Panc1 (cell line): ENCODE results near the gene NUP58. TPM values are rescaled to one million over a fixed set of nuclear protein-coding genes. Genes with fewer than 3 reads are reported as not detected.
A peak's percentile ranks its signal among the peaks of the same experiment; 100 is the strongest.

ENCODE experiments used
- ATAC-seq: fragments of 200-7000 bp; cut with Tn5 transposase; 2 replicates; pipeline ENCODE4 v1.9.1; 2020; ENCODE audit warnings: mild to moderate bottlenecking, moderate library complexity
- BruUV-seq: library from RNA; stranded (reverse); fragments of 400-500 nt; replicated peaks from 2 replicates; lab custom pipeline; 2021; lab: Mats Ljungman, UMichigan
- CTCF ChIA-PET: fragments of 300-600 bp; sonication (Branson Sonifier 250); formaldehyde crosslinking; loops from one replicate; lab custom pipeline; 2022; ENCODE audit warnings: antibody characterized with exemption; lab: Charles Lee
- POLR2A ChIA-PET: fragments of 300-600 bp; sonication (Branson Sonifier 250); formaldehyde crosslinking; loops from one replicate; lab custom pipeline; 2022; ENCODE audit warnings: antibody characterized with exemption; lab: Charles Lee
- DNase-seq: peaks from one replicate; pipeline ENCODE4 v3.0.0-alpha.2; 2010; ENCODE audit warnings: low read depth, low spot score
- H3K27ac ChIP-seq: 2 replicates; pipeline ENCODE4 v1.5.1; 2011; ENCODE audit warnings: mild to moderate bottlenecking, low read length, inconsistent platforms
- H3K27me3 ChIP-seq: fragments of 200-500 bp; sonication (Bioruptor generic); 2 replicates; pipeline ENCODE4 v1.6.0; 2014; ENCODE audit warnings: low read length, inconsistent platforms; ENCODE audit not compliant: control insufficient read depth, insufficient read depth
- H3K36me3 ChIP-seq: fragments of 200-500 bp; sonication (Bioruptor generic); 2 replicates; pipeline ENCODE4 v1.5.1; 2014; ENCODE audit warnings: inconsistent platforms, mild to moderate bottlenecking, low read length, moderate library complexity; ENCODE audit not compliant: control insufficient read depth, insufficient read depth
- H3K4me1 ChIP-seq: 2 replicates; pipeline ENCODE4 v1.5.1; 2011; ENCODE audit warnings: inconsistent platforms, mild to moderate bottlenecking, low read length, moderate library complexity; ENCODE audit not compliant: control insufficient read depth, insufficient read depth
- H3K4me3 ChIP-seq, 2 experiments: 2 replicates each; pipeline ENCODE4 v1.5.1; 2011 to 2012; ENCODE audit warnings: low read depth in 2 of 2, low read length in 2 of 2, mild to moderate bottlenecking in 2 of 2, inconsistent platforms in 1 of 2, moderate library complexity in 1 of 2
- H3K9me3 ChIP-seq: fragments of 200-500 bp; sonication (Bioruptor generic); 2 replicates; pipeline ENCODE4 v1.5.1; 2014; ENCODE audit warnings: low read depth, mild to moderate bottlenecking, inconsistent platforms, low read length, moderate library complexity; ENCODE audit not compliant: control insufficient read depth, insufficient read depth
- POLR2AphosphoS5 ChIP-seq: IDR thresholded peaks from 2 replicates; pipeline ENCODE4 v1.6.1; 2012; ENCODE audit warnings: mild to moderate bottlenecking, low read depth, low read length, moderate library complexity
- SIN3A ChIP-seq: IDR thresholded peaks from 2 replicates; pipeline ENCODE4 v1.6.1; 2012; ENCODE audit warnings: low read depth, mild to moderate bottlenecking, low read length, moderate library complexity, borderline replicate concordance; ENCODE audit not compliant: insufficient read depth
- TCF7L2 ChIP-seq: IDR thresholded peaks from 2 replicates; pipeline ENCODE4 v1.6.1; 2011; ENCODE audit warnings: mild to moderate bottlenecking, low read depth, low read length, inconsistent platforms
- in situ Hi-C: cut with HindIII; loops from 2 replicates; pipeline ENCODE4 v1.10.0; 2016; ENCODE audit warnings: low sequenced_read_pairs, low pct_unique_long_range_greater_than_20kb
- intact Hi-C: fragments of 100-400 bp; cut with micrococcal nuclease; formaldehyde crosslinking; loops from one replicate; pipeline ENCODE4 v1.10.0; 2022; ENCODE audit not compliant: unreplicated experiment
- total RNA-seq: library from RNA; stranded (reverse); gene quantifications from one replicate; pipeline ENCODE4 v1.2.1, GENCODE V29; 2021; ENCODE audit not compliant: unreplicated experiment
- TF ChIP-seq, protein P1 (sequence below): fragments of 450-650 bp; IDR thresholded peaks from 2 replicates; pipeline ENCODE4 v1.5.1; 2017; ENCODE audit warnings: mild to moderate bottlenecking
- TF ChIP-seq, protein P2 (sequence below), 2 experiments: IDR thresholded peaks; 2 replicates each; pipeline ENCODE4 v1.6.1; 2011 to 2012; ENCODE audit warnings: low read depth in 2 of 2, control low read depth in 1 of 2, low read length in 1 of 2, mild to moderate bottlenecking in 1 of 2, moderate library complexity in 1 of 2; ENCODE audit not compliant: insufficient read depth in 1 of 2

The NUP58 gene
- total RNA-seq, 1 experiment from 2014 or later = 40.0 TPM

DNA sequence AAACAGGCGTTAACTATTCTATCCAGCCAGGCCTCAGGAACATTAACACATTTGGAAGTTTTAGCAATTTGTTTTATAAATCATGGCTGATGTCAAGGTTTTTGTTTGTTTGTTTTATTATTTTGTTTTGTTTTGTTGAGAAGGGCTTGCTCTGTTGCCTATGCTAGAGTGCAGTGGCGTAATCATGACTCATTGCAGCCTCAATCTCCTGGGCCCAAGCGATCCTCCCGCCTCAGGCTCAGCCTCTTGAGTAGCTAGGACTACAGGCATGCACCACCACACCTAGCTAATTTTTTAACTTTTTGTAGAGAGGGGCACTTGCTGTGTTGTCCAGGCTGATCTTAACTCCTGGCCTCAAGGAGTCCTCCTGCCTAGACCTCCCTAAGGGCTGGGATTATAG lies 28.3 kb downstream of the NUP58 start:
- in situ Hi-C loops = no loop called here
- no TSS peak for BruUV-seq

DNA sequence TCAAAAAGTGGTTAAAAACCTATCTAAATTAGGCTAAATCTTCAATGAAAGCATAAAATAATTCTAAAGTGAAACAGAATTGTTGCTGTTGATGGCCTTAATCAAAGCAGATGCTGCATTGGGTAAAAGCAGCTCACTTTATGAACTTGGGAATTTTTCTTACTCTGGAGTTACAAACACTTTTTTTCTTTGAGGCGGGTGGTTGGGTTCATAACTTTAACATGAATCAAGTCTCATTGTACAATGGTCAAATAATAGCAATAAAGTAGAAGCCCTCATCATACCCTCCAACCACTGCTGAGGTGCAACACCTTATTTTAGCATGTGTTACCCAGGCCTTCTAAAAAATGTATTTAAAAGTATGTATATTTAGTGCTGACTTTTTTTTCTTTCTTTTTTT lies 29.1 kb downstream of the NUP58 start:
- CTCF ChIA-PET = no interaction called here
- no peaks in the 10 kb centered on the region for H3K4me1 ChIP-seq
- DNase-seq = no peak
- BruUV-seq = no TSS peak
- ATAC-seq = no peak
- no peaks in the 10 kb centered on the region for H3K27me3 ChIP-seq
- no peak overlapping the region for H3K27ac ChIP-seq
- H3K4me3 ChIP-seq = no peak overlapping the region
- POLR2A ChIA-PET = no interaction called here
- H3K36me3 ChIP-seq = peaks cover 57% of the 10 kb centered on the region
- intact Hi-C loops (no loop called here), in situ Hi-C loops (no loop called here)
- no peaks in the 10 kb centered on the region for H3K9me3 ChIP-seq
- no peak for TF ChIP-seq SIN3A

More for the DNA sequence above, 28.3 kb downstream of the NUP58 start:
- Histone ChIP-seq H3K27me3 (no peaks in the 10 kb centered on the region), H3K27ac (no peak overlapping the region), H3K9me3 (no peaks in the 10 kb centered on the region), H3K4me1 (no peaks in the 10 kb centered on the region), H3K4me3 (no peak overlapping the region), H3K36me3 (peaks cover 64% of the 10 kb centered on the region)
- CTCF ChIA-PET = no interaction called here
- POLR2A ChIA-PET = no interaction called here
- DNase-seq (no peak), ATAC-seq (peak; percentile 83)
- intact Hi-C loops = no loop called here
- TF ChIP-seq POLR2AphosphoS5 (no peak), TCF7L2 (no peak), SIN3A (no peak)
- TF ChIP-seq, protein P1, sequence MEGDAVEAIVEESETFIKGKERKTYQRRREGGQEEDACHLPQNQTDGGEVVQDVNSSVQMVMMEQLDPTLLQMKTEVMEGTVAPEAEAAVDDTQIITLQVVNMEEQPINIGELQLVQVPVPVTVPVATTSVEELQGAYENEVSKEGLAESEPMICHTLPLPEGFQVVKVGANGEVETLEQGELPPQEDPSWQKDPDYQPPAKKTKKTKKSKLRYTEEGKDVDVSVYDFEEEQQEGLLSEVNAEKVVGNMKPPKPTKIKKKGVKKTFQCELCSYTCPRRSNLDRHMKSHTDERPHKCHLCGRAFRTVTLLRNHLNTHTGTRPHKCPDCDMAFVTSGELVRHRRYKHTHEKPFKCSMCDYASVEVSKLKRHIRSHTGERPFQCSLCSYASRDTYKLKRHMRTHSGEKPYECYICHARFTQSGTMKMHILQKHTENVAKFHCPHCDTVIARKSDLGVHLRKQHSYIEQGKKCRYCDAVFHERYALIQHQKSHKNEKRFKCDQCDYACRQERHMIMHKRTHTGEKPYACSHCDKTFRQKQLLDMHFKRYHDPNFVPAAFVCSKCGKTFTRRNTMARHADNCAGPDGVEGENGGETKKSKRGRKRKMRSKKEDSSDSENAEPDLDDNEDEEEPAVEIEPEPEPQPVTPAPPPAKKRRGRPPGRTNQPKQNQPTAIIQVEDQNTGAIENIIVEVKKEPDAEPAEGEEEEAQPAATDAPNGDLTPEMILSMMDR = no peak
- TF ChIP-seq, protein P2, sequence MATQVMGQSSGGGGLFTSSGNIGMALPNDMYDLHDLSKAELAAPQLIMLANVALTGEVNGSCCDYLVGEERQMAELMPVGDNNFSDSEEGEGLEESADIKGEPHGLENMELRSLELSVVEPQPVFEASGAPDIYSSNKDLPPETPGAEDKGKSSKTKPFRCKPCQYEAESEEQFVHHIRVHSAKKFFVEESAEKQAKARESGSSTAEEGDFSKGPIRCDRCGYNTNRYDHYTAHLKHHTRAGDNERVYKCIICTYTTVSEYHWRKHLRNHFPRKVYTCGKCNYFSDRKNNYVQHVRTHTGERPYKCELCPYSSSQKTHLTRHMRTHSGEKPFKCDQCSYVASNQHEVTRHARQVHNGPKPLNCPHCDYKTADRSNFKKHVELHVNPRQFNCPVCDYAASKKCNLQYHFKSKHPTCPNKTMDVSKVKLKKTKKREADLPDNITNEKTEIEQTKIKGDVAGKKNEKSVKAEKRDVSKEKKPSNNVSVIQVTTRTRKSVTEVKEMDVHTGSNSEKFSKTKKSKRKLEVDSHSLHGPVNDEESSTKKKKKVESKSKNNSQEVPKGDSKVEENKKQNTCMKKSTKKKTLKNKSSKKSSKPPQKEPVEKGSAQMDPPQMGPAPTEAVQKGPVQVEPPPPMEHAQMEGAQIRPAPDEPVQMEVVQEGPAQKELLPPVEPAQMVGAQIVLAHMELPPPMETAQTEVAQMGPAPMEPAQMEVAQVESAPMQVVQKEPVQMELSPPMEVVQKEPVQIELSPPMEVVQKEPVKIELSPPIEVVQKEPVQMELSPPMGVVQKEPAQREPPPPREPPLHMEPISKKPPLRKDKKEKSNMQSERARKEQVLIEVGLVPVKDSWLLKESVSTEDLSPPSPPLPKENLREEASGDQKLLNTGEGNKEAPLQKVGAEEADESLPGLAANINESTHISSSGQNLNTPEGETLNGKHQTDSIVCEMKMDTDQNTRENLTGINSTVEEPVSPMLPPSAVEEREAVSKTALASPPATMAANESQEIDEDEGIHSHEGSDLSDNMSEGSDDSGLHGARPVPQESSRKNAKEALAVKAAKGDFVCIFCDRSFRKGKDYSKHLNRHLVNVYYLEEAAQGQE (IDR thresholded peaks at IDR 0.05; ENCODE audit: insufficient read depth in 1 of 2, low read depth in 2 of 2, low read length in 1 of 2) = no peak

DNA sequence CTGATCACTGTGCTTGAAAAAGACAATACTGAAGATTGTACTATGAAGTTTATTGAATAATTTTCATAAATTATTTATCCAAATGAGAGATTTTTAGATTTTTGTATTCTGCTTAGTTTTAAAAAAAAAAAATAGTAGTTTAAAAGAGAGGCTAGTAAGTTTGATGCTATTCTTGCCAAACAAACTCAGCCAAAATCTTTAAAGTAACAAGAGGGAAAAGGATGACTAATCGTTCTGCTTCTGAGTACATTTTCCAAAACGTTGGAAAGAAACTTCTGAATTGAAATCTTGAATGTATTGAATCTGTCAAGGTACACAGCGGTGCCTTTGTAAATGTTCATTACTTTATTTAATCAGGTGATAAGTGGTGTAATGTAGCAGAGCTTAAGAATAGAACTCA lies 34.4 kb downstream of the NUP58 start:
- ChIA-PET CTCF (no interaction called here), POLR2A (no interaction called here)
- H3K27me3 ChIP-seq = no peaks in the 10 kb centered on the region
- H3K27ac ChIP-seq = no peak overlapping the region
- BruUV-seq = no TSS peak
- H3K4me1 ChIP-seq = no peaks in the 10 kb centered on the region
- DNase-seq (no peak), ATAC-seq (no peak)
- H3K9me3 ChIP-seq = no peaks in the 10 kb centered on the region
- intact Hi-C loops = no loop called here
- in situ Hi-C loops = no loop called here
- no peak overlapping the region for H3K4me3 ChIP-seq
- TF ChIP-seq, protein P1 = no peak
- peaks cover 42% of the 10 kb centered on the region for H3K36me3 ChIP-seq
